HepG2 (cell line): Measurements from ENCODE around the gene SLC10A2. TPM values are rescaled to one million over a fixed set of nuclear protein-coding genes. Genes with fewer than 3 reads are reported as not detected.

Source experiments
- ATAC-seq: fragments of 200-7000 bp; cut with Tn5 transposase; 3 replicates; pipeline ENCODE4 v1.9.1; 2020; ENCODE audit warnings: mild to moderate bottlenecking, moderate library complexity
- BruUV-seq: library from RNA; stranded (reverse); fragments of 400-500 nt; replicated peaks from 2 replicates; lab custom pipeline; 2021; lab: Mats Ljungman, UMichigan
- CTCF ChIA-PET: fragments of 300-600 bp; formaldehyde crosslinking; extraction: SDS; loops from one replicate; lab custom pipeline; 2021; ENCODE audit warnings: low total read pairs, inconsistent platforms, low intra/inter-chr PET ratio; lab: Yijun Ruan, JAX
- POLR2A ChIA-PET: fragments of 350-600 bp; sonication (Branson Sonifier 250); formaldehyde crosslinking; loops from one replicate; lab custom pipeline; 2020; ENCODE audit warnings: antibody characterized with exemption, inconsistent platforms; lab: Yijun Ruan, JAX
- DNase-seq: peaks from one replicate; pipeline ENCODE4 v3.0.0-alpha.2; 2015; ENCODE audit warnings: low spot score
- FAIRE-seq: peaks from 3 replicates; lab custom pipeline; 2011; peaks lifted over from hg19 to GRCh38; lab: Jason Lieb, UNC
- H2AFZ ChIP-seq: one replicate; pipeline ENCODE4 v1.6.1; 2011; ENCODE audit warnings: low read length, inconsistent platforms
- H3K27ac ChIP-seq: fragments of 300-600 bp; 3 replicates; pipeline ENCODE4 v1.8.0; 2011; ENCODE audit warnings: mixed run types, mild to moderate bottlenecking, mixed read lengths, low read length, inconsistent platforms; ENCODE audit not compliant: insufficient read depth; ENCODE audit errors: extremely low read length
- H3K27me3 ChIP-seq, 2 experiments: fragments of 200-600 bp in 1 of 2; 2 replicates in 1 of 2; 3 replicates in 1 of 2; pipeline versions ENCODE4 v1.6.0 to v1.8.0; 2011; ENCODE audit warnings: low read length in 2 of 2, mild to moderate bottlenecking in 2 of 2, moderate library complexity in 2 of 2, inconsistent platforms in 1 of 2; ENCODE audit not compliant: insufficient read depth in 2 of 2, control insufficient read depth in 1 of 2
- H3K36me3 ChIP-seq, 2 experiments: fragments of 200-600 bp in 1 of 2; replicated peaks in 1 of 2; 2 replicates in 1 of 2; 3 replicates in 1 of 2; pipeline versions ENCODE4 v1.5.1 to v1.8.0; 2011; ENCODE audit warnings: low read length in 2 of 2, inconsistent platforms in 1 of 2; ENCODE audit not compliant: insufficient read depth in 2 of 2, control insufficient read depth in 1 of 2
- H3K4me1 ChIP-seq: 2 replicates; pipeline ENCODE4 v1.5.1; 2012; ENCODE audit warnings: low read length, inconsistent platforms; ENCODE audit not compliant: insufficient read depth
- H3K4me2 ChIP-seq: 2 replicates; pipeline ENCODE4 v1.6.0; 2011; ENCODE audit warnings: low read depth, low read length, inconsistent platforms
- H3K4me3 ChIP-seq, 3 experiments: fragments of 200-600 bp in 1 of 3; sonication (generic), shearing (Covaris generic) in 1 of 3; replicated peaks in 1 of 3; 2 replicates each; pipeline ENCODE4 v1.5.1; 2011 to 2016; ENCODE audit warnings: low read length in 3 of 3, inconsistent platforms in 2 of 3, low read depth in 2 of 3, mild to moderate bottlenecking in 2 of 3, control low read depth in 1 of 3, mixed read lengths in 1 of 3; ENCODE audit not compliant: insufficient read depth in 1 of 3
- H3K79me2 ChIP-seq: one replicate; pipeline ENCODE4 v1.6.1; 2011; ENCODE audit warnings: low read length, inconsistent platforms; ENCODE audit not compliant: insufficient read depth
- H3K9ac ChIP-seq: 2 replicates; pipeline ENCODE4 v1.6.0; 2011; ENCODE audit warnings: mild to moderate bottlenecking, low read depth, low read length, inconsistent platforms; ENCODE audit not compliant: insufficient read depth
- H3K9me3 ChIP-seq: 2 replicates; pipeline ENCODE4 v1.5.1; 2012; ENCODE audit warnings: mild to moderate bottlenecking, low read length
- H4K20me1 ChIP-seq: 2 replicates; pipeline ENCODE4 v1.6.0; 2011; ENCODE audit warnings: inconsistent platforms, mild to moderate bottlenecking, low read length, moderate library complexity; ENCODE audit not compliant: insufficient read depth
- CAMTA2 ChIP-seq: sonication (generic); formaldehyde crosslinking; IDR thresholded peaks from 2 replicates; pipeline ENCODE4 v1.4.0; 2020; ENCODE audit warnings: mild to moderate bottlenecking, missing genetic modification reagents, borderline replicate concordance
- E2F5 ChIP-seq: sonication (generic); formaldehyde crosslinking; conservative IDR thresholded peaks from 2 replicates; pipeline ENCODE4 v1.4.0; 2020; ENCODE audit warnings: missing genetic modification reagents
- GATAD2A ChIP-seq: IDR thresholded peaks from 2 replicates; pipeline ENCODE4 v1.6.1; 2016
- HOXA9 ChIP-seq: sonication (generic); formaldehyde crosslinking; IDR thresholded peaks from 2 replicates; pipeline ENCODE4 v1.8.1; 2022; ENCODE audit warnings: missing genetic modification reagents, mild to moderate bottlenecking, moderate library complexity, borderline replicate concordance
- MXD1 ChIP-seq: sonication (generic); formaldehyde crosslinking; IDR thresholded peaks from 2 replicates; pipeline ENCODE4 v1.4.0; 2020; ENCODE audit warnings: mild to moderate bottlenecking, missing genetic modification reagents
- REL ChIP-seq: sonication (generic); formaldehyde crosslinking; conservative IDR thresholded peaks from 2 replicates; pipeline ENCODE4 v1.8.0; 2022; ENCODE audit warnings: mild to moderate bottlenecking, missing genetic modification reagents, moderate library complexity
- ZBTB7B ChIP-seq: sonication (generic); formaldehyde crosslinking; IDR thresholded peaks from 2 replicates; pipeline ENCODE4 v1.4.0; 2020; ENCODE audit warnings: missing genetic modification reagents
- ZHX1 ChIP-seq: sonication (generic); formaldehyde crosslinking; IDR thresholded peaks from 2 replicates; pipeline ENCODE4 v1.8.1; 2022; ENCODE audit warnings: low read depth, mild to moderate bottlenecking, missing genetic modification reagents
- ZNF232 ChIP-seq: sonication (generic); formaldehyde crosslinking; IDR thresholded peaks from 2 replicates; pipeline ENCODE4 v1.4.0; 2020; ENCODE audit warnings: missing genetic modification reagents, borderline replicate concordance
- ZNF605 ChIP-seq: sonication (generic); formaldehyde crosslinking; IDR thresholded peaks from 2 replicates; pipeline ENCODE4 v1.8.0; 2022; ENCODE audit warnings: mild to moderate bottlenecking, missing genetic modification reagents
- ZNF639 ChIP-seq: conservative IDR thresholded peaks from 2 replicates; pipeline ENCODE4 v1.6.1; 2018; ENCODE audit warnings: missing genetic modification reagents
- ZSCAN22 ChIP-seq: sonication (generic); formaldehyde crosslinking; IDR thresholded peaks from 2 replicates; pipeline ENCODE4 v1.4.0; 2020; ENCODE audit warnings: mild to moderate bottlenecking, missing genetic modification reagents
- ZZZ3 ChIP-seq: sonication (generic); formaldehyde crosslinking; IDR thresholded peaks from 2 replicates; pipeline ENCODE4 v1.4.0; 2020; ENCODE audit warnings: missing genetic modification reagents, mild to moderate bottlenecking, borderline replicate concordance
- in situ Hi-C: cut with HindIII; loops from 2 replicates; pipeline ENCODE4 v1.10.0; 2017; ENCODE audit warnings: low pct_unique_long_range_greater_than_20kb; ENCODE audit not compliant: extremely low pct_ligation_motif_present
- intact Hi-C: fragments of 100-400 bp; cut with micrococcal nuclease; formaldehyde crosslinking; loops from one replicate; pipeline ENCODE4 v1.10.0; 2022; ENCODE audit not compliant: unreplicated experiment
- polyA plus RNA-seq, 8 experiments: library from polyadenylated mRNA; depleted of rRNA in 3 of 8; stranded (reverse) in 7 of 8; unstranded in 1 of 8; fragments of >200 nt; fragmentation: Illumina TruSeq in 4 of 8; extraction: Trizol in 4 of 8; gene quantifications; 2 replicates each; pipeline versions ENCODE4 v1.2.1 to v1.2.3, GENCODE V29; 2011 to 2016; ENCODE audit warnings: low read depth in 4 of 8, missing spikeins in 1 of 8, mixed read lengths in 1 of 8; ENCODE audit not compliant: insufficient read depth in 1 of 8
- total RNA-seq, 5 experiments: library from RNA; depleted of rRNA; stranded (reverse); fragments of >200 nt; fragmentation: Illumina TruSeq; extraction: Trizol; gene quantifications; 2 replicates each; pipeline ENCODE4 v1.2.3, GENCODE V29; 2016; ENCODE audit warnings: low read depth in 1 of 5
- TF ChIP-seq, protein P1 (sequence below): sonication (generic); formaldehyde crosslinking; IDR thresholded peaks from 2 replicates; pipeline ENCODE4 v1.8.0; 2023; ENCODE audit warnings: mild to moderate bottlenecking, missing genetic modification reagents
- TF ChIP-seq, protein P2 (sequence below): sonication (generic); formaldehyde crosslinking; IDR thresholded peaks from 2 replicates; pipeline ENCODE4 v1.5.1; 2020; ENCODE audit warnings: mild to moderate bottlenecking, moderate library complexity, missing genetic modification reagents
- TF ChIP-seq, protein P3 (sequence below): sonication (generic); formaldehyde crosslinking; IDR thresholded peaks from 2 replicates; pipeline ENCODE4 v1.9.0; 2021; ENCODE audit warnings: missing genetic modification reagents, borderline replicate concordance

SLC10A2 gene
- total and polyA plus RNA-seq, 2 of the 13 experiments (the other 11 are each of a cell fraction or from before 2014, with no cell fraction given): not detected

DNA sequence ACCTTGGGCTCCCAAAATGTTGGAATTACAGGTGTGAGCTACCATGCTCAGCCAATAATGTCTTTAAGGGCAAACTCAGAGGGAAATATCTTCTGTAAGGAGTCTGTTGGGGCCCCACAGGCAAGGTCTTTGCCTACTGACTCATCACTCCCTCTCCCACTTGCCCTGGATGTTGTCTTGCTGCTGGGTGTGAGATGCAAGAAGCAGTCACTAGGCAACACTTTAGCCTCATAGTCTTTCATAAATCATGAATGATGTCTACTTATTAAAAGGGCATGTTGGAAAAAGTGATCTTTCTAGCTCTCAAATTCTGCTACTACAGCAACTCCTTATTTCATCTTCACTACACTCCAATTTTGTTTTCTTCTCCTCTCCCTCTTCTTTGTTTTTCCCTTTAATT, 34.6 kb upstream of the SLC10A2 start:
- ATAC-seq (no peak), DNase-seq (no peak), FAIRE-seq (no peak)
- Histone ChIP-seq H3K27me3 (no peaks in the 10 kb centered on the region), H4K20me1 (no peaks in the 10 kb centered on the region), H3K27ac (no peak overlapping the region), H2AFZ (no peak overlapping the region), H3K36me3 (no peaks in the 10 kb centered on the region), H3K9me3 (no peaks in the 10 kb centered on the region), H3K4me1 (no peaks in the 10 kb centered on the region), H3K4me2 (no peak overlapping the region), H3K4me3 (no peak overlapping the region), H3K79me2 (no peaks in the 10 kb centered on the region), H3K9ac (no peak overlapping the region)
- POLR2A ChIA-PET: no interaction called here
- BruUV-seq: no TSS peak
- TF ChIP-seq ZNF605 (CRISPR knock-in tag) (no peak), ZZZ3 (no peak), GATAD2A (CRISPR knock-in tag) (no peak), ZNF232 (no peak), CAMTA2 (CRISPR knock-in tag) (no peak), E2F5 (CRISPR knock-in tag) (no peak), ZSCAN22 (CRISPR knock-in tag) (no peak), MXD1 (CRISPR knock-in tag) (no peak), ZNF639 (CRISPR knock-in tag) (no peak), ZBTB7B (CRISPR knock-in tag) (no peak), ZHX1 (CRISPR knock-in tag) (no peak), REL (CRISPR knock-in tag) (no peak), HOXA9 (CRISPR knock-in tag) (no peak)
- TF ChIP-seq, protein P1, sequence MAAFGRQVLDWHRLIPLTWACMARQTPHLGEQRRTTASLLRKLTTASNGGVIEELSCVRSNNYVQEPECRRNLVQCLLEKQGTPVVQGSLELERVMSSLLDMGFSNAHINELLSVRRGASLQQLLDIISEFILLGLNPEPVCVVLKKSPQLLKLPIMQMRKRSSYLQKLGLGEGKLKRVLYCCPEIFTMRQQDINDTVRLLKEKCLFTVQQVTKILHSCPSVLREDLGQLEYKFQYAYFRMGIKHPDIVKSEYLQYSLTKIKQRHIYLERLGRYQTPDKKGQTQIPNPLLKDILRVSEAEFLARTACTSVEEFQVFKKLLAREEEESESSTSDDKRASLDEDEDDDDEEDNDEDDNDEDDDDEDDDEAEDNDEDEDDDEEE (CRISPR knock-in tag): no peak
- TF ChIP-seq, protein P2, sequence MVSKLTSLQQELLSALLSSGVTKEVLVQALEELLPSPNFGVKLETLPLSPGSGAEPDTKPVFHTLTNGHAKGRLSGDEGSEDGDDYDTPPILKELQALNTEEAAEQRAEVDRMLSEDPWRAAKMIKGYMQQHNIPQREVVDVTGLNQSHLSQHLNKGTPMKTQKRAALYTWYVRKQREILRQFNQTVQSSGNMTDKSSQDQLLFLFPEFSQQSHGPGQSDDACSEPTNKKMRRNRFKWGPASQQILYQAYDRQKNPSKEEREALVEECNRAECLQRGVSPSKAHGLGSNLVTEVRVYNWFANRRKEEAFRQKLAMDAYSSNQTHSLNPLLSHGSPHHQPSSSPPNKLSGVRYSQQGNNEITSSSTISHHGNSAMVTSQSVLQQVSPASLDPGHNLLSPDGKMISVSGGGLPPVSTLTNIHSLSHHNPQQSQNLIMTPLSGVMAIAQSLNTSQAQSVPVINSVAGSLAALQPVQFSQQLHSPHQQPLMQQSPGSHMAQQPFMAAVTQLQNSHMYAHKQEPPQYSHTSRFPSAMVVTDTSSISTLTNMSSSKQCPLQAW: no peak
- TF ChIP-seq, protein P3, sequence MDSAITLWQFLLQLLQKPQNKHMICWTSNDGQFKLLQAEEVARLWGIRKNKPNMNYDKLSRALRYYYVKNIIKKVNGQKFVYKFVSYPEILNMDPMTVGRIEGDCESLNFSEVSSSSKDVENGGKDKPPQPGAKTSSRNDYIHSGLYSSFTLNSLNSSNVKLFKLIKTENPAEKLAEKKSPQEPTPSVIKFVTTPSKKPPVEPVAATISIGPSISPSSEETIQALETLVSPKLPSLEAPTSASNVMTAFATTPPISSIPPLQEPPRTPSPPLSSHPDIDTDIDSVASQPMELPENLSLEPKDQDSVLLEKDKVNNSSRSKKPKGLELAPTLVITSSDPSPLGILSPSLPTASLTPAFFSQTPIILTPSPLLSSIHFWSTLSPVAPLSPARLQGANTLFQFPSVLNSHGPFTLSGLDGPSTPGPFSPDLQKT: no peak
- CTCF ChIA-PET: no interaction called here
- intact Hi-C loops (no loop called here), in situ Hi-C loops (no loop called here)
